GM12891 (cell line): ENCODE measurements around the gene PLPP2.

Experiments used
- POLR2A ChIP-seq: IDR thresholded peaks from 2 replicates; pipeline ENCODE4 v1.6.1; 2011; ENCODE audit warnings: low read depth, low read length, control low read depth
- POLR2AphosphoS5 ChIP-seq: IDR thresholded peaks from 2 replicates; pipeline ENCODE4 v1.6.1; 2011; ENCODE audit warnings: low read depth, low read length, control low read depth
- TAF1 ChIP-seq: IDR thresholded peaks from 2 replicates; pipeline ENCODE4 v1.6.1; 2011; ENCODE audit warnings: low read depth, low read length, control low read depth

- TF ChIP-seq POLR2A: no peak
- no peak for TF ChIP-seq POLR2AphosphoS5
- no peak for TF ChIP-seq TAF1
Observed at GRCh38 chr19:329876-330275, 38.7 kb upstream of the PLPP2 start.
